ENCODE data around the gene SIN3A. TPM values are rescaled to one million over a fixed set of nuclear protein-coding genes. Genes with fewer than 3 reads are reported as not detected.
"Not testable (repeated sequence)": the region's sequence is repeated elsewhere in the genome, so short reads cannot be mapped to it uniquely, and the experiment has no call there.

Gene SIN3A
- total RNA-seq, 1 donor from 2014 or later, result 65.2 TPM

DNA sequence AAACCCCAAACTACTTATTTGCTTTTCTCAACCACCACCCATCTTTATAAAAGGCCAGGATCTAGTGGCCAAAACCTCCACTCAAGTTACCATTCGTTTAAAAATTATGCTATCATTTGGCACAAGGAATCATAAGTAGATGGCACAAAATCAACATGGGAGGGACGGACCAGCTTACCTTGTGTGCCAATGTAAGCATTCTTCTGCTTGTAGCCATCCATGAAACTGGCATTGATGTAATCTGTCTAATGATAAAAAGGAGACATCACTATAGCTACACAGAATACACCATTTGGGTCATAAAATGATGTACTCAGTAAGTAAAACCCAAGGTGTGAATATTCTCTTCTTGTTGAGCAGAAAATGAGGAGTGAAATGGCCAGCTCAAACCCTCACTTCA is 28.2 kb upstream of the SIN3A start:
- Mint-ChIP-seq H3K9me3 (ENCODE audit: unreplicated experiment) (peaks cover 4% of the 10 kb centered on the region), H3K27ac (ENCODE audit: unreplicated experiment) (no peak overlapping the region), H3K4me1 (ENCODE audit: unreplicated experiment) (no peaks in the 10 kb centered on the region), H3K36me3 (ENCODE audit: unreplicated experiment) (peaks cover 35% of the 10 kb centered on the region), H3K4me3 (ENCODE audit: unreplicated experiment) (no peak overlapping the region), H3K27me3 (ENCODE audit: unreplicated experiment) (no peaks in the 10 kb centered on the region)
- DNase-seq (ENCODE audit: extremely low spot score, unreplicated experiment), result no peak
- TF ChIP-seq, protein P1, sequence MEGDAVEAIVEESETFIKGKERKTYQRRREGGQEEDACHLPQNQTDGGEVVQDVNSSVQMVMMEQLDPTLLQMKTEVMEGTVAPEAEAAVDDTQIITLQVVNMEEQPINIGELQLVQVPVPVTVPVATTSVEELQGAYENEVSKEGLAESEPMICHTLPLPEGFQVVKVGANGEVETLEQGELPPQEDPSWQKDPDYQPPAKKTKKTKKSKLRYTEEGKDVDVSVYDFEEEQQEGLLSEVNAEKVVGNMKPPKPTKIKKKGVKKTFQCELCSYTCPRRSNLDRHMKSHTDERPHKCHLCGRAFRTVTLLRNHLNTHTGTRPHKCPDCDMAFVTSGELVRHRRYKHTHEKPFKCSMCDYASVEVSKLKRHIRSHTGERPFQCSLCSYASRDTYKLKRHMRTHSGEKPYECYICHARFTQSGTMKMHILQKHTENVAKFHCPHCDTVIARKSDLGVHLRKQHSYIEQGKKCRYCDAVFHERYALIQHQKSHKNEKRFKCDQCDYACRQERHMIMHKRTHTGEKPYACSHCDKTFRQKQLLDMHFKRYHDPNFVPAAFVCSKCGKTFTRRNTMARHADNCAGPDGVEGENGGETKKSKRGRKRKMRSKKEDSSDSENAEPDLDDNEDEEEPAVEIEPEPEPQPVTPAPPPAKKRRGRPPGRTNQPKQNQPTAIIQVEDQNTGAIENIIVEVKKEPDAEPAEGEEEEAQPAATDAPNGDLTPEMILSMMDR (IDR thresholded peaks at IDR 0.05), result no peak

DNA sequence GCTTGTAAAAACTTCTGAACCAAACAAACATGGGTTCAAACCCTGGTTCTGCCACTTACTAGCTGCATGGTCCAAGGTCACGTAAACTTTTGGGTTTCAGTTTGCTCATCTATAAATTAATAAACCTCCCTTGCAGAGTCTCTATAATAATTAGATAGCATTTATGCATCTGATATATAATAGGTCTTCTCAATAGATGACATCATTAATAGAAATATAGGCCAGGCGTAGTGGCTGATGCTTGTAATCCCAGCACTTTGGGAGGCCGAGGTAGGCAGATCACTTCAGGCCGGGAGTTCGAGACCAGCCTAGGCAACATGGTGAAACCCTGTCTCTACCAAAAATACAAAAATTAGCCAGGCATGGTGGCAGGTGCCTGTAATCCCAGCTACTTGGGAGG is 25.6 kb upstream of the SIN3A start:
- H3K27ac Mint-ChIP-seq (ENCODE audit: unreplicated experiment); H3K4me3 Mint-ChIP-seq (ENCODE audit: unreplicated experiment): not testable (repeated sequence)
- peaks cover 30% of the 10 kb centered on the region for H3K36me3 Mint-ChIP-seq (ENCODE audit: unreplicated experiment)

DNA sequence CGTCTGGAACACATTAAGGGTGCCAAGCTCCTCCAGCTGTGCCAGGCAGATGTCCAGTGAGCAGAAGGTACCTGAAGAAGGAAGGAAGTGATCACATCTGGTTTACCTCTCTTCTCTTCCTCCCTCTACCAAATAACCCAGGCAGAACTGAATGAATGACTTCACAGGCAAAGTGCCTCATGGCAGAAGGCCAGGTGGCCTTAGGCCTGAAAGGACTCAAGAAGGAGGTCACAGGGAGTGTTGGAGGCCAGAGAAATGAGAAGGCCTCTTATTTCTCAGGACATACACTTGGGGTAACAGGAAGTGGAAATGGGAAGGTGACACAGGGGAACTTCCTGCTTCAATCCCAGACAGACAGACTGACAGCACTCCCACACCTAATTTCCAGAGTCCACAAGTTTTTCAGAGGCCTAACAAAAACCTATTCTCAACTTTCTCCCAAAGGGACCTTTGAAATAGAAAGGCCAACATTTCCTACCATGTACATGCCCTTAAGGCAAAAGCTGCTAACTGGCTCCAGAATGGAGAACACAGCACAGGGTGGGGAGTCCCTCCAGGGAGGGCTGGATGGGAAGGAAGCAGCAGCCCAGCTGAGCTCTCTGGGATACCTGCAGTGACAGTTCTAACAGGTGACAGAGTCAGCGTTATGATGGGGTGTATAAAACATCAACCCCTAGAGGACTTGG is 17.6 kb upstream of the SIN3A start:
- TF ChIP-seq, protein P1 (IDR thresholded peaks at IDR 0.05), result no peak
- Mint-ChIP-seq H3K9me3 (ENCODE audit: unreplicated experiment) (no peaks in the 10 kb centered on the region), H3K4me1 (ENCODE audit: unreplicated experiment) (peaks cover 2% of the 10 kb centered on the region), H3K36me3 (ENCODE audit: unreplicated experiment) (peaks cover 46% of the 10 kb centered on the region), H3K4me3 (ENCODE audit: unreplicated experiment) (no peak overlapping the region), H3K27me3 (ENCODE audit: unreplicated experiment) (no peaks in the 10 kb centered on the region), H3K27ac (ENCODE audit: unreplicated experiment) (peak overlapping the region; percentile 14)
- DNase-seq (ENCODE audit: extremely low spot score, unreplicated experiment), result no peak

More for the DNA sequence above, 25.6 kb upstream of the SIN3A start:
- not testable (repeated sequence) for H3K9me3 Mint-ChIP-seq (ENCODE audit: unreplicated experiment); DNase-seq (ENCODE audit: extremely low spot score, unreplicated experiment); H3K27me3 Mint-ChIP-seq (ENCODE audit: unreplicated experiment); H3K4me1 Mint-ChIP-seq (ENCODE audit: unreplicated experiment)

DNA sequence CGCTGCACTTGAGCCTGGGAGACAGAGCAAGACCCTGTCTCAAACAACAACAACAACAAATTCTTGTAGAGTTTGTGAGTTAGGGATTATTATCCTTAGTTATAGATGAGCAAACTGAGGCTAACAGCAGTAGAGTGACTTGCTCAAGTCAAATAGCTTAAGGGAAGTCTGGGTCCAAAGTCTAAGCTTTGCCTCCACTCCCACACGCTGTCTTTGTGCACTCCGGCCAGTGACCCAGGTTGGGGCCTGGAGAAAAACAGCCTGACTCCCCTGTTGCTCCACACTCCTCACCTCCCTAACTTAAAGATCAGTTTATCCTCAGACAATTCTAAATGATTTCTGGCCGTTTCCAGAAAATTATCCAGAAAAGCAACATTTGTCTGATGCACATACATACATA is 9.2 kb upstream of the SIN3A start:
- TF ChIP-seq, protein P1 (IDR thresholded peaks at IDR 0.05), result no peak
- DNase-seq (ENCODE audit: extremely low spot score, unreplicated experiment), result no peak
- Mint-ChIP-seq H3K4me3 (ENCODE audit: unreplicated experiment) (no peak overlapping the region), H3K27me3 (ENCODE audit: unreplicated experiment) (no peaks in the 10 kb centered on the region), H3K4me1 (ENCODE audit: unreplicated experiment) (peaks cover 24% of the 10 kb centered on the region), H3K36me3 (ENCODE audit: unreplicated experiment) (peaks cover 6% of the 10 kb centered on the region), H3K27ac (ENCODE audit: unreplicated experiment) (no peak overlapping the region), H3K9me3 (ENCODE audit: unreplicated experiment) (no peaks in the 10 kb centered on the region)

DNA sequence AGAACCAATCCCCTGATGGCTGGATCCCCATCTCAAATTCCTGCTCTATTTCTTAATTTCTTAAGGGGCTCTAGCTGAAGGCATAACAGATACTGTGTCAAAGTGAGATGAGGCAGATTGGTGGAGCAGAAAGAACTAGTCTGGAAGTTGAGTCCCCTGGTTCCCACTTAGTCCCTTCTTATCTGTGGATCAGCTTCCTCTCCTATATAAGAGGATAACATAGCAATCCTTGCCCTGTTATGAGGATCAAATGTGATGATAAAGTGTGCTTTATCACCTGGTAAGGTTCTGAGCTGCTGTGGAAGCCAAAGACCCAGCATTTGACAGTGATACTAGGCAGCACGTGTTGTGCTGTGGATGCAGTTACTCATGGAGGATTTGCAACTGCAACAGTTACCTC is 8.1 kb upstream of the SIN3A start:
- no peaks in the 10 kb centered on the region for H3K27me3 Mint-ChIP-seq (ENCODE audit: unreplicated experiment)
- no peak overlapping the region for H3K27ac Mint-ChIP-seq (ENCODE audit: unreplicated experiment)
- no peaks in the 10 kb centered on the region for H3K9me3 Mint-ChIP-seq (ENCODE audit: unreplicated experiment)
- peaks cover 24% of the 10 kb centered on the region for H3K4me1 Mint-ChIP-seq (ENCODE audit: unreplicated experiment)
- no peak overlapping the region for H3K4me3 Mint-ChIP-seq (ENCODE audit: unreplicated experiment)
- DNase-seq (ENCODE audit: extremely low spot score, unreplicated experiment), result no peak
- H3K36me3 Mint-ChIP-seq (ENCODE audit: unreplicated experiment), result peaks cover 2% of the 10 kb centered on the region
- TF ChIP-seq, protein P1 (IDR thresholded peaks at IDR 0.05), result no peak
